Testis (tissue), 3 donors: Measurements from ENCODE around the gene GCNT1. TPM values are rescaled to one million over a fixed set of nuclear protein-coding genes. Genes with fewer than 3 reads are reported as not detected.

Experiments used
- DNase-seq: peaks from one replicate; pipeline ENCODE4 v3.0.0-alpha.2; 2019
- H3K27ac ChIP-seq, 2 donors: fragments of 200-600 bp; sonication (generic); one replicate each; pipeline ENCODE4 v1.5.1; 2019
- H3K27me3 ChIP-seq: fragments of 200-600 bp; sonication (generic); one replicate; pipeline ENCODE4 v1.5.1; 2019
- H3K36me3 ChIP-seq: fragments of 200-600 bp; sonication (generic); one replicate; pipeline ENCODE4 v1.5.1; 2017; ENCODE audit warnings: low read depth; ENCODE audit errors: missing control alignments
- H3K4me1 ChIP-seq: fragments of 200-600 bp; sonication (generic); one replicate; pipeline ENCODE4 v1.5.1; 2019
- H3K4me3 ChIP-seq, 2 donors: fragments of 200-600 bp; sonication (generic); one replicate each; pipeline ENCODE4 v1.5.1; 2017 to 2019
- H3K9me3 ChIP-seq: fragments of 200-600 bp; sonication (generic); one replicate; pipeline ENCODE4 v1.5.1; 2017
- POLR2A ChIP-seq: fragments of 450-650 bp; IDR thresholded peaks from one replicate; pipeline ENCODE4 v1.6.1; 2017; ENCODE audit warnings: antibody characterized with exemption, mild to moderate bottlenecking, moderate library complexity
- WGBS, 2 donors: methylation state at CpG; one replicate each; pipeline ENCODE4 v1.1.5; 2018; 5-methylcytosine and 5-hydroxymethylcytosine counted together
- intact Hi-C: fragments of 100-400 bp; cut with DNase I; formaldehyde crosslinking; loops from one replicate; pipeline ENCODE4 v1.15.1; 2023; ENCODE audit warnings: low total_unique reads
- polyA plus RNA-seq: library from polyadenylated mRNA; stranded (reverse); fragments of 350-450 nt; fragmentation: Illumina TruSeq; extraction: RNeasy Lipid Tissue Mini Kit (QIAGEN cat#74804); gene quantifications from one replicate; pipeline ENCODE4 v1.2.3, GENCODE V29; 2014; ENCODE audit warnings: low read depth, low replicate concordance; ENCODE audit not compliant: insufficient read depth
- total RNA-seq, 2 donors: library from RNA; depleted of rRNA; stranded (reverse); fragments of >200 nt; gene quantifications; one replicate each; pipeline ENCODE4 v1.2.3, GENCODE V29; 2016
- TF ChIP-seq, protein P1 (sequence below), 3 experiments: fragments of 450-650 bp in 2 of 3; fragments of 200-600 bp in 1 of 3; sonication (generic) in 1 of 3; IDR thresholded peaks; one replicate each; pipeline ENCODE4 v1.5.1; 2016 to 2019; ENCODE audit warnings: antibody characterized with exemption in 3 of 3, mild to moderate bottlenecking in 2 of 3, moderate library complexity in 1 of 3

The GCNT1 gene
- total and polyA plus RNA-seq, 3 donors from 2014 or later: 2.1 to 7.5 (median 6.0) TPM

DNA sequence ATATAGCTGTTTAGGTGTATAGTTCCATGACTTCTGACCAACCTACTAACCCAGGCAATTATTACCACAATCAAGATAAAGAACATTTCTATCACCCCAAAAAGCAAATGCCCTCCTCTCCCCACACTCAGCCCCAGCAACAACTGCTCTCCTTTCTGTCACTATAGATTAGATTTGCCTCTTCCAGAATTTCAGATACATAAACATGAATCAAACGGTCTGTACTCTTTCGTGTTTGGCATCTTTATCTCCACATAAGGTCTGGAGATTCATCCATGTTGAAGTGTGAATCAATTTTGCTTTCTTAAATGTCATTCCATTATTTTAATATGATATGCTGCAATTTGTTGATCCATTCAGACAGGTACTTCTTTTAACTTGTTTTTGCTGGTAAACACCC, 10.5 kb upstream of the GCNT1 start:
- TF ChIP-seq, protein P1, sequence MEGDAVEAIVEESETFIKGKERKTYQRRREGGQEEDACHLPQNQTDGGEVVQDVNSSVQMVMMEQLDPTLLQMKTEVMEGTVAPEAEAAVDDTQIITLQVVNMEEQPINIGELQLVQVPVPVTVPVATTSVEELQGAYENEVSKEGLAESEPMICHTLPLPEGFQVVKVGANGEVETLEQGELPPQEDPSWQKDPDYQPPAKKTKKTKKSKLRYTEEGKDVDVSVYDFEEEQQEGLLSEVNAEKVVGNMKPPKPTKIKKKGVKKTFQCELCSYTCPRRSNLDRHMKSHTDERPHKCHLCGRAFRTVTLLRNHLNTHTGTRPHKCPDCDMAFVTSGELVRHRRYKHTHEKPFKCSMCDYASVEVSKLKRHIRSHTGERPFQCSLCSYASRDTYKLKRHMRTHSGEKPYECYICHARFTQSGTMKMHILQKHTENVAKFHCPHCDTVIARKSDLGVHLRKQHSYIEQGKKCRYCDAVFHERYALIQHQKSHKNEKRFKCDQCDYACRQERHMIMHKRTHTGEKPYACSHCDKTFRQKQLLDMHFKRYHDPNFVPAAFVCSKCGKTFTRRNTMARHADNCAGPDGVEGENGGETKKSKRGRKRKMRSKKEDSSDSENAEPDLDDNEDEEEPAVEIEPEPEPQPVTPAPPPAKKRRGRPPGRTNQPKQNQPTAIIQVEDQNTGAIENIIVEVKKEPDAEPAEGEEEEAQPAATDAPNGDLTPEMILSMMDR (IDR thresholded peaks at IDR 0.05): no peak
- no peak for TF ChIP-seq POLR2A
- H3K27me3 ChIP-seq: no peaks in the 10 kb centered on the region
- no peak overlapping the region for H3K4me3 ChIP-seq
- no peak for DNase-seq
- WGBS, 2 donors: 72 to 85% methylated on average over 2 of the region's 2 CpGs
- H3K36me3 ChIP-seq: no peaks in the 10 kb centered on the region
- H3K9me3 ChIP-seq: no peaks in the 10 kb centered on the region
- H3K27ac ChIP-seq: no peak overlapping the region
- H3K4me1 ChIP-seq: peaks cover 3% of the 10 kb centered on the region
- intact Hi-C loops: loop anchor here (10.0 kb wide), 1 partner anchor 256 kb away; no protein-coding TSS in a partner anchor

DNA sequence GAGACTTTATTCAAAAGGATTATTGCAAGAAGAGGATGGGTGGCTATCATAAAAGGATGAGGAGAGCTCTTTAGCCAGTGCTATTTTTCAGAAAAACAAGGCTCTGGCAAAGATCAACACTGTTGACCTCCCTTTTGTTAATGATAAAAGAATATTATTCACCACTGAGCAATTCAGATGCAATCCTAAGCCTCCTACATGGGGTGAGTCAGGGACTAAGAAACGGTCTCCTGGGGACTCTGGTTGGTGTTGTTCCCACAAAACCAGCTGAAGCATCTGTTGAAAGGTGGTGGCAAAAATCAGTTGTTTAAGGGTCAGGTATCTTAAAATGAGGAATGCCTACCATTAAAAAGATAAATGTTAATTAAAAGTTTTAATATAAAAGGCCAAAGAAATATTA, 7.7 kb upstream of the GCNT1 start:
- H3K4me3 ChIP-seq: no peak overlapping the region
- intact Hi-C loops: no loop called here
- H3K36me3 ChIP-seq: no peaks in the 10 kb centered on the region
- no peaks in the 10 kb centered on the region for H3K27me3 ChIP-seq
- no peak for DNase-seq
- H3K9me3 ChIP-seq: no peaks in the 10 kb centered on the region
- H3K4me1 ChIP-seq: no peaks in the 10 kb centered on the region
- H3K27ac ChIP-seq: no peak overlapping the region
- no peak for TF ChIP-seq POLR2A
- TF ChIP-seq, protein P1 (IDR thresholded peaks at IDR 0.05): no peak
- 52 to 81% methylated on average over 1 of the region's 1 CpG for WGBS, 2 donors

DNA sequence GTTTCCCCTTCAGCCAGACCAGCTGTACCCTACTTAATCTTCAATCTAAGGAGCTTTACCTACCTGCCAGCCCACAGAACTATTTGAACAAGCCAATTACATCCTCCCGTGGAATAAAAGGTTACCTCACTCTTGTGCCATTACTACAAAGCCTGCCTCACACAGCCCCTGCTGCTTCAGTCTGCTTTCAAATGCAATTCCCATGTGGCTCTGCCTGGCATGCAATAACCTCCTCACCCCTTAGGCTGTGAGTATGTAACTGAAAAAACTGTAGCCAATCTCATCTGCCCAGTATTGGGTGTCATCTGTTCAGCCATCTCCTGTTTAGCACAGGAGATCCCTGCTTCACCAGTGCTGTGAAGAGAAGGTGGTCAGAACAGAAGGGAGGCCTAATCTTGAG, 6.1 kb upstream of the GCNT1 start:
- Histone ChIP-seq H3K9me3 (no peaks in the 10 kb centered on the region), H3K36me3 (no peaks in the 10 kb centered on the region), H3K4me3 (no peak overlapping the region), H3K4me1 (no peaks in the 10 kb centered on the region), H3K27ac (no peak overlapping the region), H3K27me3 (no peaks in the 10 kb centered on the region)
- DNase-seq: no peak
- intact Hi-C loops: no loop called here
- TF ChIP-seq, protein P1 (IDR thresholded peaks at IDR 0.05): no peak
- no peak for TF ChIP-seq POLR2A
- 77% methylated on average over 1 of the region's 1 CpG for WGBS, 2 donors

DNA sequence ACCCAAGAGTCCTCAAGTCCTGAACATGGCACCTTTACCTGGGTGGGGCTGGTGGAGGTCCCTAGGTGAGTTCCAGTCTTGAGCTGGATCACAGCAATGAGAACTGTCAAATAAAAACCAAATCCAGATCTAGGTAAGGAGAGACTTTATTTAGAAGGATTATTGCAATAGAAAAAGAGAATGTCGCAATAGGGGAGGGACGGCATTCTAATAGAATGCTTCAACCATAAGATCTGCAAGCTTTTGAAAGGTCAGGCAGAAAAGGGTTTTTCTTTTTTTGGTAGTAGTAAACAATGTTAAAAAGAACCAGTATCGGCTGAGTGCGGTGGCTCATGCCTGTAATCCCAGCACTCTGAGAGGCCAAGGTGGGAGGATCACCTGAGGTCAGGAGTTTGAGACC, 5.2 kb upstream of the GCNT1 start:
- 77 to 88% methylated on average over 4 of the region's 4 CpGs for WGBS, 2 donors
- Histone ChIP-seq H3K4me3 (no peak overlapping the region), H3K27me3 (no peaks in the 10 kb centered on the region), H3K9me3 (no peaks in the 10 kb centered on the region), H3K36me3 (no peaks in the 10 kb centered on the region), H3K4me1 (no peaks in the 10 kb centered on the region), H3K27ac (no peak overlapping the region)
- intact Hi-C loops: no loop called here
- DNase-seq: no peak
- TF ChIP-seq, protein P1 (IDR thresholded peaks at IDR 0.05): no peak
- no peak for TF ChIP-seq POLR2A

DNA sequence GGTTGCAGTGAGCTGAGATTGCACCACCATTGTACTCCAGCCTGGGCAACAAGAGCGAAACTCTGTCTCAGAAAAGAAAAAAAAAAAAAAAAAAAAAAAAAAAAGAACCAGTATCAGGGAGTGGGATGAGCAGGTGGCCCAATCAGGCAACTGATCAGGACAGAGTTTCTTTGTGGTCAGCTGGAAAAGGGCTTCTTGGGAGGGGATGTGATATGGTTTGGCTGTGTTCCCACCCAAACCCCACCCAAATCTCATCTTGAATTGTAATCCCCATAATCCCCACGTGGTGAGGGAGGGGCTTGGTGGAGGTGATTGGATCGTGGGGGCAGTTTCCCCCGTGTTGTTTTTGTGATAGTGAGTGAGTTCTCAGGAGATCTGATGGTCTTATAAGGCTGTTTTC, 4.7 kb upstream of the GCNT1 start:
- H3K27ac ChIP-seq: no peak overlapping the region
- H3K4me3 ChIP-seq: no peak overlapping the region
- H3K9me3 ChIP-seq: no peaks in the 10 kb centered on the region
- DNase-seq: no peak
- no peaks in the 10 kb centered on the region for H3K27me3 ChIP-seq
- intact Hi-C loops: no loop called here
- H3K36me3 ChIP-seq: no peaks in the 10 kb centered on the region
- 61 to 62% methylated on average over 4 of the region's 4 CpGs for WGBS, 2 donors
- TF ChIP-seq, protein P1 (IDR thresholded peaks at IDR 0.05): no peak
- TF ChIP-seq POLR2A: no peak
- H3K4me1 ChIP-seq: no peaks in the 10 kb centered on the region
